GM12873 (cell line): ENCODE data around the gene NFE2L3.

ENCODE experiments used
- CTCF ChIP-seq: IDR thresholded peaks from 2 replicates; pipeline ENCODE4 v1.5.1; 2012; ENCODE audit warnings: low read depth, mild to moderate bottlenecking, moderate library complexity, low read length, control low read depth; ENCODE audit not compliant: insufficient read depth; ENCODE audit errors: missing control alignments

NFE2L3 gene

GRCh38 chr7:26151953-26152781, at the start of gene NFE2L3:
NFE2L3 (plus strand) TSS chr7:26152198; CDS start chr7:26152499, 301 bp downstream.
- TF ChIP-seq CTCF: no peak

- no peak for TF ChIP-seq CTCF
These were observed 48.4 kb upstream of the NFE2L3 start for GRCh38 chr7:26103596-26103995.

GRCh38 chr7:26105236-26105635, 46.8 kb upstream of the NFE2L3 start:
- no peak for TF ChIP-seq CTCF

GRCh38 chr7:26105931-26106330, 46.1 kb upstream of the NFE2L3 start:
- no peak for TF ChIP-seq CTCF

GRCh38 chr7:26112203-26112740, 39.7 kb upstream of the NFE2L3 start:
- TF ChIP-seq CTCF: no peak

- TF ChIP-seq CTCF: no peak
These were observed 36.3 kb upstream of the NFE2L3 start for GRCh38 chr7:26115650-26116049.

- peak; percentile 18 for TF ChIP-seq CTCF
These were observed 34.7 kb upstream of the NFE2L3 start for GRCh38 chr7:26117142-26117807.
